GM23338 (cell line): ENCODE results near the gene ACVR1C. TPM values are rescaled to one million over a fixed set of nuclear protein-coding genes. Genes with fewer than 3 reads are reported as not detected.

ENCODE experiments used
- ATAC-seq: fragments of 200-7000 bp; cut with Tn5 transposase; 3 replicates; pipeline ENCODE4 v1.9.1; 2020
- DNase-seq: peaks from one replicate; pipeline ENCODE4 v3.0.0-alpha.2; 2015; ENCODE audit warnings: low spot score
- H2AFZ ChIP-seq: fragments of 200-600 bp; sonication (generic); 2 replicates; pipeline ENCODE4 v1.8.0; 2016; ENCODE audit warnings: antibody characterized with exemption, mild to moderate bottlenecking, moderate library complexity
- H3F3A ChIP-seq: fragments of 200-600 bp; sonication (generic); replicated peaks from 2 replicates; pipeline ENCODE4 v1.8.0; 2017; ENCODE audit warnings: antibody characterized with exemption, mixed run types, low read depth
- H3K27ac ChIP-seq: fragments of 200-600 bp; sonication (generic); 2 replicates; pipeline ENCODE4 v1.6.1; 2016; ENCODE audit warnings: low read depth
- H3K27me3 ChIP-seq: fragments of 200-600 bp; sonication (generic); 2 replicates; pipeline ENCODE4 v1.8.0; 2016; ENCODE audit warnings: mild to moderate bottlenecking, mixed run types, moderate library complexity; ENCODE audit not compliant: insufficient read depth
- H3K36me3 ChIP-seq: fragments of 200-600 bp; sonication (generic); 2 replicates; pipeline ENCODE4 v1.8.0; 2016; ENCODE audit warnings: mild to moderate bottlenecking; ENCODE audit not compliant: insufficient read depth
- H3K4me1 ChIP-seq: fragments of 200-600 bp; sonication (generic); 2 replicates; pipeline ENCODE4 v1.8.0; 2016; ENCODE audit warnings: mild to moderate bottlenecking, moderate library complexity; ENCODE audit not compliant: insufficient read depth
- H3K4me2 ChIP-seq: fragments of 200-600 bp; sonication (generic); 2 replicates; pipeline ENCODE4 v1.7.1; 2017; ENCODE audit warnings: mixed run types
- H3K4me3 ChIP-seq: fragments of 200-600 bp; sonication (generic); 2 replicates; pipeline ENCODE4 v1.6.1; 2016; ENCODE audit warnings: mixed run types
- H3K79me2 ChIP-seq: fragments of 200-600 bp; sonication (generic); replicated peaks from 2 replicates; pipeline ENCODE4 v1.8.0; 2017; ENCODE audit warnings: mild to moderate bottlenecking; ENCODE audit not compliant: insufficient read depth
- H3K9me2 ChIP-seq: fragments of 200-600 bp; sonication (generic); 2 replicates; pipeline ENCODE4 v1.8.0; 2017; ENCODE audit not compliant: insufficient read depth
- H4K20me1 ChIP-seq: fragments of 200-600 bp; sonication (generic); replicated peaks from 2 replicates; pipeline ENCODE4 v1.8.0; 2017; ENCODE audit warnings: mild to moderate bottlenecking; ENCODE audit not compliant: insufficient read depth
- H3K27ac Mint-ChIP-seq: 2 replicates; pipeline ENCODE4 v1.8.0; 2020; ENCODE audit warnings: inconsistent platforms, mild to moderate bottlenecking, moderate library complexity, mixed read lengths
- H3K27me3 Mint-ChIP-seq: 3 replicates; pipeline ENCODE4 v1.8.0; 2022; ENCODE audit warnings: low read depth, mild to moderate bottlenecking, moderate library complexity, mixed read lengths, inconsistent platforms; ENCODE audit not compliant: insufficient read depth, poor library complexity
- H3K36me3 Mint-ChIP-seq: 3 replicates; pipeline ENCODE4 v1.8.0; 2021; ENCODE audit warnings: low read depth, mild to moderate bottlenecking, inconsistent platforms, moderate library complexity, mixed read lengths
- H3K4me1 Mint-ChIP-seq: 3 replicates; pipeline ENCODE4 v1.8.0; 2020; ENCODE audit warnings: mild to moderate bottlenecking, inconsistent platforms, mixed read lengths
- H3K4me3 Mint-ChIP-seq: 3 replicates; pipeline ENCODE4 v1.8.0; 2021; ENCODE audit warnings: moderate library complexity, mild to moderate bottlenecking, inconsistent platforms, mixed read lengths
- H3K9me3 Mint-ChIP-seq: 3 replicates; pipeline ENCODE4 v1.8.0; 2020; ENCODE audit warnings: moderate library complexity, mild to moderate bottlenecking, inconsistent platforms, mixed read lengths
- EZH2 ChIP-seq: fragments of 200-600 bp; sonication (generic); IDR thresholded peaks from one replicate; pipeline ENCODE4 v1.8.0; 2017; ENCODE audit warnings: antibody characterized with exemption, mild to moderate bottlenecking, low read depth; ENCODE audit not compliant: unreplicated experiment
- EZH2phosphoT487 ChIP-seq: fragments of 200-600 bp; sonication (generic); IDR thresholded peaks from one replicate; pipeline ENCODE4 v1.8.1; 2018; ENCODE audit warnings: antibody characterized with exemption; ENCODE audit not compliant: unreplicated experiment
- JUNB ChIP-seq: IDR thresholded peaks from one replicate; pipeline ENCODE4 v1.6.1; 2016; ENCODE audit warnings: antibody characterized with exemption; ENCODE audit not compliant: unreplicated experiment
- NANOG ChIP-seq: IDR thresholded peaks from 2 replicates; pipeline ENCODE4 v1.6.1; 2016; ENCODE audit warnings: antibody characterized with exemption, borderline replicate concordance
- POLR2AphosphoS5 ChIP-seq: IDR thresholded peaks from 2 replicates; pipeline ENCODE4 v1.6.1; 2016; ENCODE audit warnings: antibody characterized with exemption, low read depth
- ZNF114 ChIP-seq: fragments of 250-450 bp; sonication (Bioruptor Pico); IDR thresholded peaks from 2 replicates; pipeline ENCODE4 v1.5.0; 2020; ENCODE audit warnings: mild to moderate bottlenecking, moderate library complexity
- ZNF331 ChIP-seq: fragments of 250-450 bp; sonication (Bioruptor Pico); IDR thresholded peaks from 2 replicates; pipeline ENCODE4 v1.5.0; 2020; ENCODE audit warnings: low read depth, mild to moderate bottlenecking, moderate library complexity
- polyA plus RNA-seq: library from polyadenylated mRNA; unstranded; fragments of >200 nt; fragmentation: Nextera tagmentation; extraction: Ambion mirVana; gene quantifications from 2 replicates; pipeline ENCODE4 v1.2.1, GENCODE V29; 2016
- total RNA-seq: library from RNA; depleted of rRNA; stranded (reverse); fragments of >200 nt; shearing (Covaris generic); gene quantifications from 2 replicates; pipeline ENCODE4 v1.2.3, GENCODE V29; 2014
- TF ChIP-seq, protein P1 (sequence below): IDR thresholded peaks from one replicate; pipeline ENCODE4 v1.6.1; 2018; ENCODE audit warnings: antibody characterized with exemption; ENCODE audit not compliant: unreplicated experiment
- TF ChIP-seq, protein P2 (sequence below): IDR thresholded peaks from 2 replicates; pipeline ENCODE4 v1.6.1; 2016; ENCODE audit warnings: antibody characterized with exemption
- TF ChIP-seq, protein P3 (sequence below): fragments of 250-450 bp; sonication (Bioruptor Pico); IDR thresholded peaks from 2 replicates; pipeline ENCODE4 v1.5.0; 2020; ENCODE audit warnings: mild to moderate bottlenecking, moderate library complexity
- TF ChIP-seq, protein P4 (sequence below), 2 experiments: fragments of 200-600 bp in 1 of 2; sonication (generic) in 1 of 2; conservative IDR thresholded peaks; 2 replicates each; pipeline versions ENCODE4 v1.5.1 to v1.6.1; 2016 to 2017; ENCODE audit warnings: antibody characterized with exemption in 2 of 2, low read depth in 2 of 2, mild to moderate bottlenecking in 2 of 2, moderate library complexity in 1 of 2

ACVR1C gene
- total and polyA plus RNA-seq, 2 experiments from 2014 or later = 0.61 to 0.94 TPM

DNA sequence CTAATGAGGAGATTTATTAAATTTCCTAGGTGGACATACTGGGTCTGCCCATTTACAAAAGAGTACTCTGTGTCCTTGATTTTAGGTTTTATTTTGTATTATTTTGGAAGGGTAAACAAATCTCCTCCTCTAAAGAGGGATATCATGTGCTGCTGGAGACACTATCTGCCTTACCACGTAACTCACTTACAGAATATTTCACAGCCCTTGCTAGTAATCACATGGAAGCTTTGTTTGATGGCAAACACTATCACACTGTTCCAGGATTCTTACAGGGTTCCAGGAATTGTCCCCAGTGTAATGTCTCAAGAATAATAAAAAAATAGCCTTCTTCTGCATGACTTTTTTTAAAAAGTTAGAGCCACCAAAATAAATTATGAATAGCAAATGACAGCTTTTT is 29.2 kb upstream of the ACVR1C start:
- peaks cover 13% of the 10 kb centered on the region for H3K4me1 Mint-ChIP-seq
- H3K27me3 ChIP-seq = no peaks in the 10 kb centered on the region
- no peak overlapping the region for H2AFZ ChIP-seq
- no peaks in the 10 kb centered on the region for H3K36me3 ChIP-seq
- no peaks in the 10 kb centered on the region for H4K20me1 ChIP-seq
- H3K9me2 ChIP-seq = no peaks in the 10 kb centered on the region; the same call in 1 of the 2 replicates
- no peaks in the 10 kb centered on the region for H3K79me2 ChIP-seq
- no peaks in the 10 kb centered on the region for H3K9me3 Mint-ChIP-seq
- peaks cover 6% of the 10 kb centered on the region; the same call in 1 of the 2 replicates for H3K4me1 ChIP-seq
- H3K27me3 Mint-ChIP-seq = no peaks in the 10 kb centered on the region
- DNase-seq (no peak), ATAC-seq (no peak)
- no peak overlapping the region for H3K4me3 Mint-ChIP-seq
- H3K27ac ChIP-seq = no peak overlapping the region
- H3K4me2 ChIP-seq = no peak overlapping the region
- H3K36me3 Mint-ChIP-seq = no peaks in the 10 kb centered on the region
- H3K27ac Mint-ChIP-seq = no peak overlapping the region
- TF ChIP-seq, protein P1, sequence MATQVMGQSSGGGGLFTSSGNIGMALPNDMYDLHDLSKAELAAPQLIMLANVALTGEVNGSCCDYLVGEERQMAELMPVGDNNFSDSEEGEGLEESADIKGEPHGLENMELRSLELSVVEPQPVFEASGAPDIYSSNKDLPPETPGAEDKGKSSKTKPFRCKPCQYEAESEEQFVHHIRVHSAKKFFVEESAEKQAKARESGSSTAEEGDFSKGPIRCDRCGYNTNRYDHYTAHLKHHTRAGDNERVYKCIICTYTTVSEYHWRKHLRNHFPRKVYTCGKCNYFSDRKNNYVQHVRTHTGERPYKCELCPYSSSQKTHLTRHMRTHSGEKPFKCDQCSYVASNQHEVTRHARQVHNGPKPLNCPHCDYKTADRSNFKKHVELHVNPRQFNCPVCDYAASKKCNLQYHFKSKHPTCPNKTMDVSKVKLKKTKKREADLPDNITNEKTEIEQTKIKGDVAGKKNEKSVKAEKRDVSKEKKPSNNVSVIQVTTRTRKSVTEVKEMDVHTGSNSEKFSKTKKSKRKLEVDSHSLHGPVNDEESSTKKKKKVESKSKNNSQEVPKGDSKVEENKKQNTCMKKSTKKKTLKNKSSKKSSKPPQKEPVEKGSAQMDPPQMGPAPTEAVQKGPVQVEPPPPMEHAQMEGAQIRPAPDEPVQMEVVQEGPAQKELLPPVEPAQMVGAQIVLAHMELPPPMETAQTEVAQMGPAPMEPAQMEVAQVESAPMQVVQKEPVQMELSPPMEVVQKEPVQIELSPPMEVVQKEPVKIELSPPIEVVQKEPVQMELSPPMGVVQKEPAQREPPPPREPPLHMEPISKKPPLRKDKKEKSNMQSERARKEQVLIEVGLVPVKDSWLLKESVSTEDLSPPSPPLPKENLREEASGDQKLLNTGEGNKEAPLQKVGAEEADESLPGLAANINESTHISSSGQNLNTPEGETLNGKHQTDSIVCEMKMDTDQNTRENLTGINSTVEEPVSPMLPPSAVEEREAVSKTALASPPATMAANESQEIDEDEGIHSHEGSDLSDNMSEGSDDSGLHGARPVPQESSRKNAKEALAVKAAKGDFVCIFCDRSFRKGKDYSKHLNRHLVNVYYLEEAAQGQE = no peak
- no peak for TF ChIP-seq JUNB
- TF ChIP-seq, protein P2, sequence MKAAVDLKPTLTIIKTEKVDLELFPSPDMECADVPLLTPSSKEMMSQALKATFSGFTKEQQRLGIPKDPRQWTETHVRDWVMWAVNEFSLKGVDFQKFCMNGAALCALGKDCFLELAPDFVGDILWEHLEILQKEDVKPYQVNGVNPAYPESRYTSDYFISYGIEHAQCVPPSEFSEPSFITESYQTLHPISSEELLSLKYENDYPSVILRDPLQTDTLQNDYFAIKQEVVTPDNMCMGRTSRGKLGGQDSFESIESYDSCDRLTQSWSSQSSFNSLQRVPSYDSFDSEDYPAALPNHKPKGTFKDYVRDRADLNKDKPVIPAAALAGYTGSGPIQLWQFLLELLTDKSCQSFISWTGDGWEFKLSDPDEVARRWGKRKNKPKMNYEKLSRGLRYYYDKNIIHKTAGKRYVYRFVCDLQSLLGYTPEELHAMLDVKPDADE = no peak
- no peak for TF ChIP-seq ZNF331 (CRISPR knock-in tag)
- no peak for TF ChIP-seq POLR2AphosphoS5
- TF ChIP-seq EZH2 = no peak
- no peak for TF ChIP-seq NANOG
- TF ChIP-seq EZH2phosphoT487 = no peak
- TF ChIP-seq, protein P3, sequence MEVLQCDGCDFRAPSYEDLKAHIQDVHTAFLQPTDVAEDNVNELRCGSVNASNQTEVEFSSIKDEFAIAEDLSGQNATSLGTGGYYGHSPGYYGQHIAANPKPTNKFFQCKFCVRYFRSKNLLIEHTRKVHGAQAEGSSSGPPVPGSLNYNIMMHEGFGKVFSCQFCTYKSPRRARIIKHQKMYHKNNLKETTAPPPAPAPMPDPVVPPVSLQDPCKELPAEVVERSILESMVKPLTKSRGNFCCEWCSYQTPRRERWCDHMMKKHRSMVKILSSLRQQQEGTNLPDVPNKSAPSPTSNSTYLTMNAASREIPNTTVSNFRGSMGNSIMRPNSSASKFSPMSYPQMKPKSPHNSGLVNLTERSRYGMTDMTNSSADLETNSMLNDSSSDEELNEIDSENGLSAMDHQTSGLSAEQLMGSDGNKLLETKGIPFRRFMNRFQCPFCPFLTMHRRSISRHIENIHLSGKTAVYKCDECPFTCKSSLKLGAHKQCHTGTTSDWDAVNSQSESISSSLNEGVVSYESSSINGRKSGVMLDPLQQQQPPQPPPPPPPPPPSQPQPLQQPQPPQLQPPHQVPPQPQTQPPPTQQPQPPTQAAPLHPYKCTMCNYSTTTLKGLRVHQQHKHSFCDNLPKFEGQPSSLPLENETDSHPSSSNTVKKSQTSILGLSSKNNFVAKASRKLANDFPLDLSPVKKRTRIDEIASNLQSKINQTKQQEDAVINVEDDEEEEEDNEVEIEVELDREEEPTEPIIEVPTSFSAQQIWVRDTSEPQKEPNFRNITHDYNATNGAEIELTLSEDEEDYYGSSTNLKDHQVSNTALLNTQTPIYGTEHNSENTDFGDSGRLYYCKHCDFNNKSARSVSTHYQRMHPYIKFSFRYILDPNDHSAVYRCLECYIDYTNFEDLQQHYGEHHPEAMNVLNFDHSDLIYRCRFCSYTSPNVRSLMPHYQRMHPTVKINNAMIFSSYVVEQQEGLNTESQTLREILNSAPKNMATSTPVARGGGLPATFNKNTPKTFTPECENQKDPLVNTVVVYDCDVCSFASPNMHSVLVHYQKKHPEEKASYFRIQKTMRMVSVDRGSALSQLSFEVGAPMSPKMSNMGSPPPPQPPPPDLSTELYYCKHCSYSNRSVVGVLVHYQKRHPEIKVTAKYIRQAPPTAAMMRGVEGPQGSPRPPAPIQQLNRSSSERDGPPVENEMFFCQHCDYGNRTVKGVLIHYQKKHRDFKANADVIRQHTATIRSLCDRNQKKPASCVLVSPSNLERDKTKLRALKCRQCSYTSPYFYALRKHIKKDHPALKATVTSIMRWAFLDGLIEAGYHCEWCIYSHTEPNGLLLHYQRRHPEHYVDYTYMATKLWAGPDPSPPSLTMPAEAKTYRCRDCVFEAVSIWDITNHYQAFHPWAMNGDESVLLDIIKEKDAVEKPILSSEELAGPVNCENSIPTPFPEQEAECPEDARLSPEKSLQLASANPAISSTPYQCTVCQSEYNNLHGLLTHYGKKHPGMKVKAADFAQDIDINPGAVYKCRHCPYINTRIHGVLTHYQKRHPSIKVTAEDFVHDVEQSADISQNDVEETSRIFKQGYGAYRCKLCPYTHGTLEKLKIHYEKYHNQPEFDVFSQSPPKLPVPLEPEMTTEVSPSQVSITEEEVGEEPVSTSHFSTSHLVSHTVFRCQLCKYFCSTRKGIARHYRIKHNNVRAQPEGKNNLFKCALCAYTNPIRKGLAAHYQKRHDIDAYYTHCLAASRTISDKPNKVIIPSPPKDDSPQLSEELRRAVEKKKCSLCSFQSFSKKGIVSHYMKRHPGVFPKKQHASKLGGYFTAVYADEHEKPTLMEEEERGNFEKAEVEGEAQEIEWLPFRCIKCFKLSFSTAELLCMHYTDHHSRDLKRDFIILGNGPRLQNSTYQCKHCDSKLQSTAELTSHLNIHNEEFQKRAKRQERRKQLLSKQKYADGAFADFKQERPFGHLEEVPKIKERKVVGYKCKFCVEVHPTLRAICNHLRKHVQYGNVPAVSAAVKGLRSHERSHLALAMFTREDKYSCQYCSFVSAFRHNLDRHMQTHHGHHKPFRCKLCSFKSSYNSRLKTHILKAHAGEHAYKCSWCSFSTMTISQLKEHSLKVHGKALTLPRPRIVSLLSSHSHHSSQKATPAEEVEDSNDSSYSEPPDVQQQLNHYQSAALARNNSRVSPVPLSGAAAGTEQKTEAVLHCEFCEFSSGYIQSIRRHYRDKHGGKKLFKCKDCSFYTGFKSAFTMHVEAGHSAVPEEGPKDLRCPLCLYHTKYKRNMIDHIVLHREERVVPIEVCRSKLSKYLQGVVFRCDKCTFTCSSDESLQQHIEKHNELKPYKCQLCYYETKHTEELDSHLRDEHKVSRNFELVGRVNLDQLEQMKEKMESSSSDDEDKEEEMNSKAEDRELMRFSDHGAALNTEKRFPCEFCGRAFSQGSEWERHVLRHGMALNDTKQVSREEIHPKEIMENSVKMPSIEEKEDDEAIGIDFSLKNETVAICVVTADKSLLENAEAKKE (CRISPR knock-in tag) = no peak
- TF ChIP-seq, protein P4, sequence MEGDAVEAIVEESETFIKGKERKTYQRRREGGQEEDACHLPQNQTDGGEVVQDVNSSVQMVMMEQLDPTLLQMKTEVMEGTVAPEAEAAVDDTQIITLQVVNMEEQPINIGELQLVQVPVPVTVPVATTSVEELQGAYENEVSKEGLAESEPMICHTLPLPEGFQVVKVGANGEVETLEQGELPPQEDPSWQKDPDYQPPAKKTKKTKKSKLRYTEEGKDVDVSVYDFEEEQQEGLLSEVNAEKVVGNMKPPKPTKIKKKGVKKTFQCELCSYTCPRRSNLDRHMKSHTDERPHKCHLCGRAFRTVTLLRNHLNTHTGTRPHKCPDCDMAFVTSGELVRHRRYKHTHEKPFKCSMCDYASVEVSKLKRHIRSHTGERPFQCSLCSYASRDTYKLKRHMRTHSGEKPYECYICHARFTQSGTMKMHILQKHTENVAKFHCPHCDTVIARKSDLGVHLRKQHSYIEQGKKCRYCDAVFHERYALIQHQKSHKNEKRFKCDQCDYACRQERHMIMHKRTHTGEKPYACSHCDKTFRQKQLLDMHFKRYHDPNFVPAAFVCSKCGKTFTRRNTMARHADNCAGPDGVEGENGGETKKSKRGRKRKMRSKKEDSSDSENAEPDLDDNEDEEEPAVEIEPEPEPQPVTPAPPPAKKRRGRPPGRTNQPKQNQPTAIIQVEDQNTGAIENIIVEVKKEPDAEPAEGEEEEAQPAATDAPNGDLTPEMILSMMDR (conservative IDR thresholded peaks at IDR 0.05; ENCODE audit: low read depth in 2 of 2) = no peak
- no peak for TF ChIP-seq ZNF114 (CRISPR knock-in tag)
- H3F3A ChIP-seq = no peaks in the 10 kb centered on the region
- H3K4me3 ChIP-seq = no peak overlapping the region
